Fibroblast of the aortic adventitia (primary cell): ENCODE measurements around the gene ARHGAP15. TPM values are rescaled to one million over a fixed set of nuclear protein-coding genes. Genes with fewer than 3 reads are reported as not detected.

Source experiments
- DNase-seq: peaks from one replicate; pipeline ENCODE4 v3.0.0-alpha.2; 2010; ENCODE audit warnings: low read depth
- H3K4me3 ChIP-seq: 2 replicates; pipeline ENCODE4 v1.5.1; 2011; ENCODE audit warnings: low read depth, mild to moderate bottlenecking, control low read depth, low read length, moderate library complexity
- total RNA-seq: library from RNA; depleted of rRNA; stranded (reverse); fragments of >200 nt; gene quantifications from 2 replicates; pipeline ENCODE4 v1.2.3, GENCODE V29; 2012; ENCODE audit warnings: low replicate concordance
- TF ChIP-seq, protein P1 (sequence below): IDR thresholded peaks from 2 replicates; pipeline ENCODE4 v1.5.1; 2011; ENCODE audit warnings: mild to moderate bottlenecking, low read length, control low read depth, inconsistent platforms; ENCODE audit not compliant: insufficient read depth

The ARHGAP15 gene
- total RNA-seq, 1 donor = not detected

DNA sequence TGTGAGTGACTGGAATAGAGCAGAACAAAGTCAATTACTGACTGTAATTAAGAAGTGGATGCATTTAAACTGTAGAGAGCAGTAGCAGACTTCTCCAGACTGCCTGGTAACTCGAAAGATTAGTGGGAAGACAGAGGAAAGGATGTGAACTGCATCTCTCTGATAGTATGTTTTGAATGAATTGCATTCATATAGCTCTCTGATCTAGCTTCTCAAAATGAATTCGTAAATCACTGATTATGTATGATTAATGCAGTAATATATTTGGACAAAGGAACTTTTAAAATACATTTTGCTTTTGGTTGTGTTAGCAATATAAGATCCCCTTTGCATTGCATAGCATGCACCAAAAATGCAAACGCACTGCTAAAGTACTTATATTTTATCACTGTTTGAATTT lies 304.0 kb downstream of the ARHGAP15 start:
- peak; percentile 17 for DNase-seq
- no peak overlapping the region for H3K4me3 ChIP-seq
- TF ChIP-seq, protein P1, sequence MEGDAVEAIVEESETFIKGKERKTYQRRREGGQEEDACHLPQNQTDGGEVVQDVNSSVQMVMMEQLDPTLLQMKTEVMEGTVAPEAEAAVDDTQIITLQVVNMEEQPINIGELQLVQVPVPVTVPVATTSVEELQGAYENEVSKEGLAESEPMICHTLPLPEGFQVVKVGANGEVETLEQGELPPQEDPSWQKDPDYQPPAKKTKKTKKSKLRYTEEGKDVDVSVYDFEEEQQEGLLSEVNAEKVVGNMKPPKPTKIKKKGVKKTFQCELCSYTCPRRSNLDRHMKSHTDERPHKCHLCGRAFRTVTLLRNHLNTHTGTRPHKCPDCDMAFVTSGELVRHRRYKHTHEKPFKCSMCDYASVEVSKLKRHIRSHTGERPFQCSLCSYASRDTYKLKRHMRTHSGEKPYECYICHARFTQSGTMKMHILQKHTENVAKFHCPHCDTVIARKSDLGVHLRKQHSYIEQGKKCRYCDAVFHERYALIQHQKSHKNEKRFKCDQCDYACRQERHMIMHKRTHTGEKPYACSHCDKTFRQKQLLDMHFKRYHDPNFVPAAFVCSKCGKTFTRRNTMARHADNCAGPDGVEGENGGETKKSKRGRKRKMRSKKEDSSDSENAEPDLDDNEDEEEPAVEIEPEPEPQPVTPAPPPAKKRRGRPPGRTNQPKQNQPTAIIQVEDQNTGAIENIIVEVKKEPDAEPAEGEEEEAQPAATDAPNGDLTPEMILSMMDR = peak; percentile 21

DNA sequence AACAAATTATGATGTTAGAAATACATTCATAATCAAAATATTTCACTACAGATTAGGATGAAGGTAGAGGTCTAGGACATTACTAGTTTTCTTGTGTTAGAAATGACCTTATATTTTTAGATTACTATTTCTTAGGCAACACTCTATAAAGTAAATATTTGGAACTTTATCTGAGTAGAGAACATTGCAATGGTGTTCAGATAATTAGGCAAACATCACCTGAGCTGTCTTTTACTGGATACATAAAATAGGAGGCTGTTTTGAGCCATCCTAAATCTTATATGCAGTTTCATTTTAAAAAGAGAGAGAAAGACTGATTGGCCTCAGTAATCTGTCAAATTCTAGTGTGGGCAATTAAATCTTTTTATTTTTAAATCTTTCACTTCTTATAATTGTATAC lies 304.6 kb downstream of the ARHGAP15 start:
- TF ChIP-seq, protein P1 = no peak
- no peak overlapping the region for H3K4me3 ChIP-seq
- DNase-seq = no peak

DNA sequence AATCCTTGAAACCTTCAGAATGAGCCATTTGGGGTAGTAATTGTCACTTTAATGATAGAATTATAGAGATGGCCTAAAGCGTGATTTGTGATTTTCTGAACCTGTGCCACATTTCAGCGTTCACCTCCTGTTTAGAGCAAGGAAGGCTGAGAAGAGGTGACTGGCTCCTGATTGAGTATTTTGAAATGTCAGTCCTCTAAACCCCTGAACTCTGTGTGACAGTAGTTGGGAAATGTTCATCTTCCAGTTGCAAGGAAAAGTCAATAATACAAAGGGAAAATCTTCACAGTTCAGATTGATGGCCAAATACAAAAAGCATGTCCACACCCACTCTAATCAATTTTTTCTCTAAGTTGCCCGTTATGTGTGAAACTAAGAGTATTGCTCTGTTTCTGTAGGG lies 305.2 kb downstream of the ARHGAP15 start:
- TF ChIP-seq, protein P1 = no peak
- no peak overlapping the region for H3K4me3 ChIP-seq
- no peak for DNase-seq

DNA sequence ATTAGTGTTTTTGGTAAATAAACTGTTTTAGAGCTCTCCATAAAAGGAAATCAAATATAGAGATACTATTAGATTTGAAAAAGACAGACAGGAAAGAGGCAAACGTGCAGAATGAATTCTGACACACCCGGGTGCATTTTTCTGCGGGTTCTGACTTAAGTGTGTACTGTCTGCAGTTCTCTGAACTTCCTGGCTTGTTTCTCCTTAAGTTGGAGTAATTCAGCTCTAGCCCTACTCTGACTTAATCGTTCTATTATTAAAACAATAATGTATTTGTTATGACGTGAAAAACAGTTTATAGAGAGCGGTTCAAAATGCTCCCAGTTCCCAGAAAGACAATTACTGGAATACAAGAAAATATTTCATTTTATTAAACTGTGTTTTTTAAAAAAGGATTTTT lies 305.9 kb downstream of the ARHGAP15 start:
- TF ChIP-seq, protein P1 = no peak
- no peak overlapping the region for H3K4me3 ChIP-seq
- DNase-seq = peak; percentile 25

DNA sequence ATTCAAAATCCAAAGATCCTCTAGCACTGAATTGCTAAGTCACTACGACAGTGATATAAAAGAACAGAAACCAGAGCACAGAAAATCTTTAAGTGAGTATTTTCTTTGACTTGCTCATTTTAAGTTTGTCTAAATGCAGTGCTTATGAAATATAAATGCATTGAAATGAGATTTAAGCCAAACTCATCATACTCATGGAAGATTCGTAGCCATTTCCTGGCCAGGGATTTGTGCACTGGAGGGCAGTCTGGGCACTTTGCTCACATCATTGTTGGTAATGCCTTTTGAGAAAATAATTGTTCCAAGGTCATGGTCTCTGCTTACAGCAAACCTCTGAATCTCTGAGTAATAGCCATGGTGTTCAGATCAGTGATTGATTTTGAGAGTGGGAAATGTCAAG lies 307.7 kb downstream of the ARHGAP15 start:
- TF ChIP-seq, protein P1 = no peak
- no peak for DNase-seq
- H3K4me3 ChIP-seq = no peak overlapping the region

DNA sequence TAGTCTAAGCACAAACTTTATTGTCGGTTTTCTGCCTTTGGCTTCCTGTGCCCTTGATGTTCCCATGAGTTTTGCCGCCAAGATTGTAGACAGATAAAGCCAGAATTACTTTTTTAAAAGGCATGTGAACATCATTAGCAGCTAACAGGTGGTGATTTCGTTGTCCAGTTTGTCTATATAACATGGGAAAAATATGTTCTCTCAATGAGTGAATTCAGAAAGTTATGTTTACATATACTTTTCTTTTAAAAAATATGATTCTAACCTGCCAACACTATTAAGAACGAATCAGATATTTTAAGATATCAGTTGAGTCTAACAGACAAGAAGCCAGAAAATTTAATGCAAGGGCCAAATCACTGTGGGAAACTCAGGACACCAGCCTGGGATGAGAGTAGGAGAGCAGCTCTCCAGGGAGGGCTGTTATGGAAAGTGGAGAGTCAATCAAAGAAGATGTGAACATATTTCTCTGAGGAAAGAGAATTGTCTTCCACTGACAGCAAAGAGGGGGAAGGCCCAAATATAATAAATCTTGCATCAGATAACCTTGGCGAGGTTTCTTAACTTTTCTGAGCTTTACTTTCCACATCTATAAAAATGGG lies 311.3 kb downstream of the ARHGAP15 start:
- TF ChIP-seq, protein P1 = no peak

DNA sequence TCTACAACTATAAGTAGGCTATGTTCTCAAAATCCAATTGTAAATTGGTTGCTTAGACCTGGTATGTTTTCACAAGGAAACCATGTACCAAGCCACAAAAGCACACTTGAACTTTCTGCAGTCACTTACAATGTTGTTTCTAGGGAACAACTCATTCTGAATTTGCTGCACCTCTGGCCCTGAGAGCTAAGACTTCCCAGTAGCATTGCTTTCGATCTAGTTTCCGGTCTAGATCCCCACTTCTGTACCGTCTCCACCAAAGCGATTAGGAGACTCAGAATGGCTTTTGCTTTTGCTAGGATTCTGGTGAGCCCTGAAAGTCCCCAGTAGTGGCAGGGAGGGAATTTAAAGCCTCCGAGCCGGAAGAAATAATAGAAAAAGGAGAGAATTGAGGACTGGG lies 313.0 kb downstream of the ARHGAP15 start:
- peak; percentile 14 for DNase-seq
- no peak overlapping the region for H3K4me3 ChIP-seq
- TF ChIP-seq, protein P1 = no peak

More for the DNA sequence above, 311.3 kb downstream of the ARHGAP15 start:
- no peak overlapping the region for H3K4me3 ChIP-seq
- DNase-seq = no peak
